Upper lobe of right lung (tissue), 1 donor: ENCODE results near the gene ESYT2. TPM values are rescaled to one million over a fixed set of nuclear protein-coding genes. Genes with fewer than 3 reads are reported as not detected.
A peak's percentile ranks its signal among the peaks of the same experiment; 100 is the strongest.

Source experiments
- ATAC-seq: fragments of 200-7000 bp; cut with Tn5 transposase; one replicate; pipeline ENCODE4 v1.9.1; 2020; ENCODE audit warnings: mild to moderate bottlenecking, moderate library complexity
- DNase-seq: peaks from one replicate; pipeline ENCODE4 v3.0.0-alpha.2; 2020
- H3K27ac ChIP-seq: fragments of 200-600 bp; one replicate; pipeline ENCODE4 v1.8.0; 2022
- H3K27me3 ChIP-seq: fragments of 200-600 bp; one replicate; pipeline ENCODE4 v1.8.0; 2022; ENCODE audit warnings: mild to moderate bottlenecking
- H3K36me3 ChIP-seq: fragments of 200-600 bp; one replicate; pipeline ENCODE4 v1.8.0; 2022
- H3K4me1 ChIP-seq: fragments of 200-600 bp; one replicate; pipeline ENCODE4 v1.8.0; 2022
- H3K4me3 ChIP-seq: fragments of 200-600 bp; one replicate; pipeline ENCODE4 v1.8.0; 2022; ENCODE audit warnings: mild to moderate bottlenecking
- H3K9me3 ChIP-seq: fragments of 200-600 bp; one replicate; pipeline ENCODE4 v1.8.0; 2022
- intact Hi-C: fragments of 100-400 bp; cut with DNase I; formaldehyde crosslinking; loops from one replicate; pipeline ENCODE4 v1.11.0; 2022
- total RNA-seq: library from RNA; stranded (reverse); fragmentation: NEBNext Ultra II Directional; extraction: Animal tissue kit (Norgen Biotek cat#: 25700); gene quantifications from one replicate; pipeline ENCODE4 v1.2.1, GENCODE V29; 2021
- TF ChIP-seq, protein P1 (sequence below): fragments of 200-600 bp; IDR thresholded peaks from one replicate; pipeline ENCODE4 v1.8.0; 2022; ENCODE audit warnings: antibody characterized with exemption
- donor health status: DM: no; HTN: yes; CAD: no; lungs with severe emphysema.

The ESYT2 gene
- total RNA-seq, 1 donor from 2014 or later: 63.1 TPM

GRCh38 chr7:158776474-158776873 lies 52.8 kb downstream of the ESYT2 start:
- H3K27ac ChIP-seq: no peak overlapping the region
- H3K9me3 ChIP-seq: no peaks in the 10 kb centered on the region
- TF ChIP-seq, protein P1, sequence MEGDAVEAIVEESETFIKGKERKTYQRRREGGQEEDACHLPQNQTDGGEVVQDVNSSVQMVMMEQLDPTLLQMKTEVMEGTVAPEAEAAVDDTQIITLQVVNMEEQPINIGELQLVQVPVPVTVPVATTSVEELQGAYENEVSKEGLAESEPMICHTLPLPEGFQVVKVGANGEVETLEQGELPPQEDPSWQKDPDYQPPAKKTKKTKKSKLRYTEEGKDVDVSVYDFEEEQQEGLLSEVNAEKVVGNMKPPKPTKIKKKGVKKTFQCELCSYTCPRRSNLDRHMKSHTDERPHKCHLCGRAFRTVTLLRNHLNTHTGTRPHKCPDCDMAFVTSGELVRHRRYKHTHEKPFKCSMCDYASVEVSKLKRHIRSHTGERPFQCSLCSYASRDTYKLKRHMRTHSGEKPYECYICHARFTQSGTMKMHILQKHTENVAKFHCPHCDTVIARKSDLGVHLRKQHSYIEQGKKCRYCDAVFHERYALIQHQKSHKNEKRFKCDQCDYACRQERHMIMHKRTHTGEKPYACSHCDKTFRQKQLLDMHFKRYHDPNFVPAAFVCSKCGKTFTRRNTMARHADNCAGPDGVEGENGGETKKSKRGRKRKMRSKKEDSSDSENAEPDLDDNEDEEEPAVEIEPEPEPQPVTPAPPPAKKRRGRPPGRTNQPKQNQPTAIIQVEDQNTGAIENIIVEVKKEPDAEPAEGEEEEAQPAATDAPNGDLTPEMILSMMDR: no peak
- DNase-seq (no peak), ATAC-seq (no peak)
- peaks cover 34% of the 10 kb centered on the region for H3K36me3 ChIP-seq
- H3K4me1 ChIP-seq: peaks cover 16% of the 10 kb centered on the region
- intact Hi-C loops: no loop called here
- no peak overlapping the region for H3K4me3 ChIP-seq
- no peaks in the 10 kb centered on the region for H3K27me3 ChIP-seq

- no peaks in the 10 kb centered on the region for H3K27me3 ChIP-seq
- intact Hi-C loops: no loop called here
- no peak overlapping the region for H3K27ac ChIP-seq
- no peak overlapping the region for H3K4me3 ChIP-seq
- H3K36me3 ChIP-seq: peaks cover 19% of the 10 kb centered on the region
- H3K4me1 ChIP-seq: peaks cover 15% of the 10 kb centered on the region
- ATAC-seq: no peak
- no peaks in the 10 kb centered on the region for H3K9me3 ChIP-seq
- TF ChIP-seq, protein P1: no peak
- no peak for DNase-seq
Observed at GRCh38 chr7:158774952-158775351, 54.4 kb downstream of the ESYT2 start.

- Histone ChIP-seq H3K4me3 (no peak overlapping the region), H3K9me3 (no peaks in the 10 kb centered on the region), H3K4me1 (no peaks in the 10 kb centered on the region), H3K36me3 (peaks cover 15% of the 10 kb centered on the region), H3K27ac (no peak overlapping the region), H3K27me3 (no peaks in the 10 kb centered on the region)
- intact Hi-C loops: no loop called here
- TF ChIP-seq, protein P1: no peak
- no peak for DNase-seq
- ATAC-seq: no peak
Observed at GRCh38 chr7:158772916-158773315, 56.4 kb downstream of the ESYT2 start.

GRCh38 chr7:158771213-158771834 lies 58.0 kb downstream of the ESYT2 start:
- DNase-seq (no peak), ATAC-seq (peak; percentile 23)
- Histone ChIP-seq H3K4me3 (no peak overlapping the region), H3K36me3 (peaks cover 31% of the 10 kb centered on the region), H3K4me1 (no peaks in the 10 kb centered on the region), H3K27me3 (no peaks in the 10 kb centered on the region), H3K9me3 (no peaks in the 10 kb centered on the region), H3K27ac (no peak overlapping the region)
- TF ChIP-seq, protein P1: no peak
- intact Hi-C loops: no loop called here

DNA sequence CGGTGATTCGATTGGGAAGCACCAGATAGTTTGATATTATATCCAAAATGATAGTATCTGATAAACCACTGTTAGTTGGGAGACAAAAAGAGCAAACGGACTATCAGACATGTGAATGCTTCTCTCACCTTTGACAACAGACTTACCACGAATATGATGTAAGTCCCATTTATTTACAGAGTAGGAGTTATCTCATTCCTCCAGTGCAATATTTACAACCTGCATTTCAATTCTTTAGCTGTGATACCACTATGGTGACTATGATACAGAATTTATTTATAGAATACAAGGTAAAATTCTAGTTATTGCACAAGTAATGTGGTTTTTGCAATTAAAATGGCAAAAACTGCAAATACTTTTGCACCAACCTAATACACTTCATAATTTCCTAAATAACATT lies 61.6 kb downstream of the ESYT2 start:
- H3K9me3 ChIP-seq: no peaks in the 10 kb centered on the region
- H3K27me3 ChIP-seq: no peaks in the 10 kb centered on the region
- TF ChIP-seq, protein P1: no peak
- DNase-seq (no peak), ATAC-seq (no peak)
- H3K4me3 ChIP-seq: no peak overlapping the region
- no peaks in the 10 kb centered on the region for H3K4me1 ChIP-seq
- H3K36me3 ChIP-seq: peaks cover 44% of the 10 kb centered on the region
- H3K27ac ChIP-seq: no peak overlapping the region
- intact Hi-C loops: no loop called here
